ENCODE measurements around the gene CBY1. TPM values are rescaled to one million over a fixed set of nuclear protein-coding genes. Genes with fewer than 3 reads are reported as not detected.

The CBY1 gene
- total and polyA plus RNA-seq, 2 donors (not counting 1 experiment from before 2014, with no cell fraction given), result 6.0 to 20.7 TPM

GRCh38 chr22:38719196-38719595 lies 62.8 kb downstream of the CBY1 start:
- intact Hi-C loops (cut with micrococcal nuclease), result no loop called here
- peaks cover 43% of the 10 kb centered on the region for H3K79me2 ChIP-seq (ENCODE audit: control insufficient read depth, insufficient read depth, low read length)
- H3K9me3 ChIP-seq (ENCODE audit: control extremely low read depth in 1 of 3, control insufficient read depth in 2 of 3, insufficient read depth in 1 of 3, low read length in 2 of 3), result no peaks in the 10 kb centered on the region
- ChIA-PET CTCF (no interaction called here), POLR2A (interaction anchor here (0.7 to 1.7 kb wide), 2 partner anchors 13 to 24 kb away, joined by 3 to 5 read pairs; no protein-coding TSS in a partner anchor)
- TF ChIP-seq CTCF (IDR thresholded peaks at IDR 0.05), result no peak
- TF ChIP-seq EZH2 (IDR thresholded peaks at IDR 0.05; ENCODE audit: borderline replicate concordance, insufficient read depth, low read depth, low read length, poor library complexity, severe bottlenecking), result no peak
- peaks cover 12% of the 10 kb centered on the region for H3K4me1 Mint-ChIP-seq
- H3K36me3 ChIP-seq (replicated peaks in 1 of 2; ENCODE audit: control extremely low read depth in 1 of 2, control insufficient read depth in 1 of 2, extremely low read depth in 1 of 2, insufficient read depth in 2 of 2, low read length in 1 of 2), result peaks cover 1 to 78% of the 10 kb centered on the region in 2 experiments
- 100% methylated on average over 5 of the region's 6 CpGs for WGBS (ENCODE audit: insufficient coverage)
- H3K4me2 ChIP-seq (replicated peaks; ENCODE audit: low read depth, low read length, poor library complexity, severe bottlenecking), result no peak overlapping the region
- DNase-seq (no peak), ATAC-seq (ENCODE audit: low read depth) (no peak)
- no peaks in the 10 kb centered on the region for H3K27me3 ChIP-seq (replicated peaks in 1 of 4; ENCODE audit: control extremely low read depth in 1 of 4, control insufficient read depth in 3 of 4, insufficient read depth in 4 of 4, low read length in 3 of 4)
- no peak overlapping the region for H3K4me3 ChIP-seq (ENCODE audit: control extremely low read depth in 1 of 5, extremely low read depth in 1 of 5, insufficient read depth in 1 of 5, low read depth in 2 of 5, low read length in 4 of 5)
- peaks cover 45% of the 10 kb centered on the region for H4K20me1 ChIP-seq (ENCODE audit: control insufficient read depth, insufficient read depth, low read length, poor library complexity, severe bottlenecking)
- no peak overlapping the region for H3K27ac Mint-ChIP-seq
- no peak overlapping the region for H3K4me3 Mint-ChIP-seq
- no peak overlapping the region for H3K27ac ChIP-seq (ENCODE audit: low read length in 2 of 2)
- no peaks in the 10 kb centered on the region for H3K9me3 Mint-ChIP-seq (ENCODE audit: insufficient read depth)
- no peaks in the 10 kb centered on the region for H3K27me3 Mint-ChIP-seq
- no peak overlapping the region for H2AFZ ChIP-seq (ENCODE audit: insufficient read depth, low read depth, low read length, poor library complexity, severe bottlenecking)
- H3K4me1 ChIP-seq (ENCODE audit: control insufficient read depth in 2 of 2, insufficient read depth in 2 of 2, low read length in 2 of 2), result no peaks in the 10 kb centered on the region
- no peak overlapping the region for H3K9ac ChIP-seq (ENCODE audit: low read length)

- H3K79me2 ChIP-seq (ENCODE audit: control insufficient read depth, insufficient read depth, low read length), result peaks cover 35% of the 10 kb centered on the region
- H3K4me2 ChIP-seq (replicated peaks; ENCODE audit: low read depth, low read length, poor library complexity, severe bottlenecking), result no peak overlapping the region
- no peak overlapping the region for H3K4me3 Mint-ChIP-seq
- H3K4me1 ChIP-seq (ENCODE audit: control insufficient read depth in 2 of 2, insufficient read depth in 2 of 2, low read length in 2 of 2), result no peaks in the 10 kb centered on the region
- H3K9me3 Mint-ChIP-seq (ENCODE audit: insufficient read depth), result no peaks in the 10 kb centered on the region
- peaks cover 5 to 83% of the 10 kb centered on the region in 2 experiments for H3K36me3 ChIP-seq (replicated peaks in 1 of 2; ENCODE audit: control extremely low read depth in 1 of 2, control insufficient read depth in 1 of 2, extremely low read depth in 1 of 2, insufficient read depth in 2 of 2, low read length in 1 of 2)
- no peaks in the 10 kb centered on the region for H3K9me3 ChIP-seq (ENCODE audit: control extremely low read depth in 1 of 3, control insufficient read depth in 2 of 3, insufficient read depth in 1 of 3, low read length in 2 of 3)
- POLR2A ChIA-PET, result interaction anchor here (0.7 to 1.7 kb wide), 2 partner anchors 22 to 204 kb away, joined by 3 to 6 read pairs; no protein-coding TSS in a partner anchor
- H2AFZ ChIP-seq (ENCODE audit: insufficient read depth, low read depth, low read length, poor library complexity, severe bottlenecking), result no peak overlapping the region
- no CpG with 5 or more reads among the region's 3 CpGs for WGBS (ENCODE audit: insufficient coverage)
- H3K4me3 ChIP-seq (ENCODE audit: control extremely low read depth in 1 of 5, extremely low read depth in 1 of 5, insufficient read depth in 1 of 5, low read depth in 2 of 5, low read length in 4 of 5), result no peak overlapping the region
- H3K27me3 ChIP-seq (replicated peaks in 1 of 4; ENCODE audit: control extremely low read depth in 1 of 4, control insufficient read depth in 3 of 4, insufficient read depth in 4 of 4, low read length in 3 of 4), result no peaks in the 10 kb centered on the region
- H3K27me3 Mint-ChIP-seq, result no peaks in the 10 kb centered on the region
- ATAC-seq (ENCODE audit: low read depth) (no peak), DNase-seq (no peak)
- H3K27ac Mint-ChIP-seq, result no peak overlapping the region
- H3K9ac ChIP-seq (ENCODE audit: low read length), result no peak overlapping the region
- H3K27ac ChIP-seq (ENCODE audit: low read length in 2 of 2), result no peak overlapping the region
- peaks cover 3% of the 10 kb centered on the region for H3K4me1 Mint-ChIP-seq
- peaks cover 45% of the 10 kb centered on the region for H4K20me1 ChIP-seq (ENCODE audit: control insufficient read depth, insufficient read depth, low read length, poor library complexity, severe bottlenecking)
- intact Hi-C loops (cut with micrococcal nuclease), result no loop called here
- TF ChIP-seq EZH2 (IDR thresholded peaks at IDR 0.05; ENCODE audit: borderline replicate concordance, insufficient read depth, low read depth, low read length, poor library complexity, severe bottlenecking) (no peak), CTCF (IDR thresholded peaks at IDR 0.05) (no peak)
- CTCF ChIA-PET, result interaction anchor here (0.6 to 1.4 kb wide), 2 partner anchors 12 to 1645 kb away, joined by 3 read pairs; no protein-coding TSS in a partner anchor
Observed at GRCh38 chr22:38720350-38720749, 63.9 kb downstream of the CBY1 start.

Data from B cell (primary cell).